ENCODE measurements around the gene TET1.
"Not testable (repeated sequence)": the region's sequence is repeated elsewhere in the genome, so short reads cannot be mapped to it uniquely, and the experiment has no call there.

TET1 gene

DNA sequence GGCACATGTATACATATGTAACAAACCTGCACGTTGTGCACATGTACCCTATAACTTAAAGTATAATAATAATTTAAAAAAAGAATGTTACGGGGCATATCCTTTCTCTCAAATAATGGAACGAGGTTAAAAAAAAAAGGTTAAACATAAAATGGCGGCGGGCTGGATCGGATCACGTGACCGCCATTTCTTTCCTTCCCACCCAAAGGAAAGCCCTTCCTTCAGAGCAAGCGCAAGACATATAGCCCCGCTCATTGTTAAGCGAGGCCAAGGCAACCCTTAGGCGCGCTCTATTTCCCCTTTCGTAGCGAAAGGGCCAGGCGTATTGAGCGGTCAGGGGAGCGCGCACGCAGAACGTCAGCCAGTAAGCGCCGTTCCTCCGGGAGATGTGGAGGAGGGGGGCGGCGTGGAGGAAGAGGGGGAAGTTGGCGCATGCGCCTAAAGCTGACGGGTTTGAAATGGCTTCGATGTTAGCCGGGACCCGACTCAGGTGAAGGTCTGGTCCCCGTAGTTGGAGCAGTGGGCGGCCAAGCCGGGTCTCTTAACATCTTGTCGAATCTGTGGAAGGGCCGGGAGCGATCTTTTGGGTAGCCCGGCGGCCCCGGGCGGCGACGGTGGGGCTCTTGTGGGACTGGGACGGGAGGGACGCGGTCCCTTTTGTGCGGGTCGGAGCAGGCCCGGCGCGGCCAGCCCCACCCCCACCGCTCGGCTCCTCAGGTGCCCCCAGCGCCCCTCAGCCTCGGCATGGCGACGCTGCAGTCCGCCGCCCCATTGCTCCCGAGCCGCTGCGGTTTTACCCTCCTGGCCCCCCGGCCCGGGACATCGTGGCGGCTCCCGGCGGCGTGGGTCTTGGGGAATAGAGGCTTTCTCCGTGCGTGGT lies 160.9 kb downstream of the TET1 start, which contains the start of gene CCAR1:
CCAR1 (plus strand) TSS at position 447 of the 880 bp plus-strand sequence. CDS start 1,266 bp downstream, outside the sequence.
- peak; percentile 84 to 86 for DNase-seq

GRCh38 chr10:68721673-68722335 lies 161.7 kb downstream of the TET1 start:
- DNase-seq: no peak

DNA sequence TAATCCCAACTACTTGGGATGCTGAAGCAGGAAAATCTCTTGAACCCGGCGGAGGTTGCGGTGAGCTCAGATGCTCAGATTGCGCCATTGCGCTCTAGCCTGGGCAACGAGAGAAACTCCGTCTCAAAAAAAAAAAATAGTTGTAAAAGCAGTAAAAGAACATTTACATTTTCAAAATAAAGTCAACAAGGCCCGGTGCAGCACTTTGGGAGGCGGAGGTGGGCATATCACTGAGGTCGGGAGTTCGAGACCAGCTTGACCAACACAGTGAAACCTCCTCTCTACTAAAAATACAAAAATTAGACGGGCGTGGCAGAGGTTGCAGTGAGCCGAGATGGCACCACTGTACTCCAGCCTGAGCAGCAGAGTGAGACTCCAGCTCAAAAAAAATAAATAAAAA lies 164.9 kb downstream of the TET1 start:
- DNase-seq: no peak

- no peak for DNase-seq
These were observed 167.0 kb downstream of the TET1 start for GRCh38 chr10:68727146-68727545.

GRCh38 chr10:68732651-68733050 lies 172.5 kb downstream of the TET1 start:
- DNase-seq: no peak

GRCh38 chr10:68734349-68734748 lies 174.2 kb downstream of the TET1 start:
- no peak for DNase-seq

- no peak for DNase-seq
These were observed 175.0 kb downstream of the TET1 start for GRCh38 chr10:68735119-68735518.

- not testable (repeated sequence) for DNase-seq
These were observed 175.6 kb downstream of the TET1 start for GRCh38 chr10:68735739-68736138.

DNA sequence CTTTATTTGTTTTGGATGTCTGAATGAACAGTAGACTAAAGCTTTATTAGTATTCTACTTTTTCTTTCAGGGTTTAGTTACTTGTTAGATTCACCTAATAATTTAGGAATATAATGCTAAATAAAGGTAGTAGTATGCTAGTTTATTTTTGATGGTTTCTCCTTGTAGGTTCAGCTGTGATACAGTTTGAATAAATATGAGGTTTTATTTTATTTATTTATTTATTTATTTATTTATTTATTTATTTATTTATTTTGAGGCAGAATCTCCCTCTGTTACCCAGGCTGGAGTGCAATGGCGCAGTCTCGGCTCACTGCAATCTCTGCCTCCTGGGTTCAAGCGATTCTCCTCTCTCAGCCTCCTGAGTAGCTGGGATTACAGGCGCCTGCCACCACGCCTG lies 180.5 kb downstream of the TET1 start:
- not testable (repeated sequence) for DNase-seq

DNA sequence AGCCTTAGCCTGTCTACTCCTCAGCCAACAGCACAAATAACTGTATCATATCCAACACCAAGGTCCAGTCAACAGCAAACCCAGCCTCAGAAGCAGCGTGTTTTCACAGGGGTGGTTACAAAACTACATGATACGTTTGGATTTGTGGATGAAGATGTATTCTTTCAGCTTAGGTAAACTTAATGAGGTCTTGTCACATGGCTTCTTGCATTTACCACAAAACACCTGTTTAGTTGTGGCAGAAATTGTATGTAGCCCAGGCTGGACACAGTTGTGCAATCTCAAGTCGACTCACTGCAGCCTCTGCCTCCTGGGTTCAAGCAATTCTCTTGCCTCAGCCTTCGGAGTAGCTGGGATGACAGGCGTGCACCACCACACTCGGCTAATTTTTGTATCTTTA lies 182.3 kb downstream of the TET1 start:
- DNase-seq: no peak

Measured in NCI-H187 (cell line).